GM18867 (cell line): Measurements from ENCODE around the gene ALX1.
"Not testable (repeated sequence)": the region's sequence is repeated elsewhere in the genome, so short reads cannot be mapped to it uniquely, and the experiment has no call there.

ENCODE experiments used
- ATAC-seq: cut with Tn5 transposase; IDR thresholded peaks from one replicate; pipeline ENCODE4 v1.9.1; 2021; ENCODE audit warnings: mild to moderate bottlenecking, moderate library complexity; ENCODE audit not compliant: unreplicated experiment

ALX1 gene

GRCh38 chr12:85299053-85299452, 19.0 kb downstream of the ALX1 start:
- ATAC-seq: no peak

- peak; percentile 78 for ATAC-seq
Observed at GRCh38 chr12:85301051-85301450, 21.0 kb downstream of the ALX1 start.

DNA sequence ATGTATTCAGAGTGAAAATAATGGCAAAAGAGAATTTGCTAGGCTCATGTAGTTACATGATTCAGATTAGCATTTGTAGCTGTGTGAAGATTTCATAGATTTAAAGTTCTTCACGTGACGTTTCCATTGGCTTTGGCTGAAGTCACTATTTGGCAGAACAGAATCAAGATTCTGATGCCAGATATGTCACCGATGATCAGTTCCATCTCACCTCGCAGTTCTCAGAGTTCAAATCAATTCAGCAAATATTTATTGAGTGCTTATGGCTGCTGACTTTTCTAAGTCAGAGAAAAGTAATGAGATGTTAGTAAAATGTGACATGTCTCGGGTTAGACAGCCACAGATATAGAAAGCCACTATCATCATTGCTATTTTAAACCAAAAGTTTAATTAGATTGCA, 28.4 kb downstream of the ALX1 start:
- ATAC-seq: no peak

DNA sequence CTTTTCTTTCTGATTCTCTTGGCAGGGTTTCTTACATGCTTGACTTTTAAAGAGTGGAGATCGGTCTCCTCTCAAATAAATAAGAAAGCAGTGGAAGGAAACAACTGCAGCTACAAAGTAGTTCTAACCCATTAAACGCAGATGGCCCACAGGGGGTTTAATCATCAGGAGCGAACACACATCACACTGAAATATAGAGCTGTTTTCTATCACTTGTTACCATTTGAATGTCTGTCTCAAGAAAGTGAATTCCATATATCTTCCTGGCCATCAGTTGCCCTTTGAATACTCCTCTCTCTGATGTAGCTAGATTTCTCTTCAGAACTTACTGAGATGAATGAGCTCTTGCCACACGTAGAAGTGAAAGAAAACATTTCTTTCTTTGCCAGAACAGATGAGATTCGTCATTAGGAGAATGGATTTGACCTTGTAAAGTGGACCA, 29.1 kb downstream of the ALX1 start:
- ATAC-seq: no peak

DNA sequence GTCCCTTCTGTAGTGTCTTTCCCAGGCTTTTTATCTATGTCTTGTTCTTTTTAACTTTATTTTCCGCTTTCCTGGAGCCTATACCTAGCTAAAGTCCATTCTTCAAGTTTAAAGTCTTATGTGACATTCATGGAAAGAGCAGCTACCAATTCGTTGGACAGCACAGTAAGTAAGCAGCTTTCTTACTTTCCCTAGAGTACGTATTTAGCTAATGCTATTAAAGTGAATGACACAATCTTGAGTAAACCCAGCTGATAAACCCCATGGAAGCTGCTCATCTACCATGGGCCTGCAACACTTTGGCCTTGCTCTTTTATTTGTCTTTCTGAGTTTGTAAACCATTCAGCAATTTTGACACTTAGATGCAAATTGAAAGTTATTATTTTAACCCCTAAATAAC, 30.0 kb downstream of the ALX1 start:
- no peak for ATAC-seq

DNA sequence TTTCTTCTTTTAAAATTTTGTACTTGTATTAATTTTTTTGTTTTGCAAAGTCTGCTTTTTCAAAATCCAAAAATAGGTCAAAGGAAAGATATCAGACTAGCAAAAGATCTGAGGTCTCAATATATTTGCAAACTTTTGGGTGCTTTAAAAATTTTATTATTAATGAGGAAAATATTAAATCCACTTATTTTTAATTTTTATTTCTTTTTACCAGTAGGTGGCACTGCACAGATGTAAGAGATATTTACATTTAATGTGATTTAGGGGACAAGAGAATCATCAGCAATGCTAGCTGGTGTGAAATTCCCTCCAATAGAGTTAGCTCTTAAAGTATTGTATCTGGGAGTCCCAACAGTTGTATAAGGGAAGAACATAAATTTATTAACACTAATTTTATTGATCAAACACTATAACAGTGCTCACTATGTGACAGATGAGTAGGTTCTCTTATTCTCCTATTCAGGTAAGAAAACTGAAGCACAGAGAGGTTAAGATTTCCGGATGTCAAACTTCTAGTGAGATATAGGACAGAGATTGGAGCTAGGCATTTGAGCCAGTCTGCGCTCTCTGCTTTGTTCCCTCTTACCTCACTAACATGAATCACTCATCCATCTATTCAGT, 30.5 kb downstream of the ALX1 start:
- no peak for ATAC-seq

- ATAC-seq: not testable (repeated sequence)
Observed at GRCh38 chr12:85317866-85318636, 38.0 kb downstream of the ALX1 start.

DNA sequence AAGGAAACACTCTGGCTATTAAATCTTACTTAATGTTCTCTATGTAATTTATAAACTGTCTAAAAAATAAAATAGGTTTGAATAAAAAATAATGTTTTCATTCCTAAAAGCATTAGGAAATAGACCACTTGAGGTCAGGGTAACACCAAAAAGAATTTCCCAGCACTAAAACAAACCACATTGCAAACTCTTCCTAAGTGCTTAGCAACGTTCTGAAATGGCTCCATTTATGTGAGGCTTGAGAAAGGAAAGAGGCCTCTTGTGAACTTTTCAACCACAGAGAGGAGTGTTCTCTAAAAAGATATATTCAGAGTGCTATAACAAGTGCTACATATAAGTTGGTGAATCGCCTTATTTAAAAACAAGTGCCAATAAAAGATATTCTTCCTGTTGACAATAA, 42.7 kb downstream of the ALX1 start:
- no peak for ATAC-seq

DNA sequence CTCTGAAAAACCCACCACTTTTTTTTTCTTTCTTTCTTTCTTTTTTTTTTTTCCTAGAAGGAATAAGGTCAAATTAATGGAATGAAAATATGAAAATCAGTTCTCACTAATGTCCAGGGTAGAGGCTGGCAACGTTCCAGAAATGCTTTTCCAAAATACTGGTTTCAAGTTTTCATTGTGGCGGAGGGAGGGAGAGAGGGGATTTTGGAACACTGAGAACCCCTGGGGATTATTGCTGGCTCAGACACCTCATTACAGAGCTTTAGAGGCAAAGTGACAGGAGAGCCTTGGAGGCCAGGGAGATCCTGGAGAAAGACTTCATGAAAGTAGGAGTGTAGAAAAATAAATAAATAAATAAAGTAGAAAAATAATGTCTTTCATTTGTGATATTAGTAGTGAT, 45.4 kb downstream of the ALX1 start:
- ATAC-seq: no peak

GRCh38 chr12:85329913-85330312, 49.9 kb downstream of the ALX1 start:
- no peak for ATAC-seq

DNA sequence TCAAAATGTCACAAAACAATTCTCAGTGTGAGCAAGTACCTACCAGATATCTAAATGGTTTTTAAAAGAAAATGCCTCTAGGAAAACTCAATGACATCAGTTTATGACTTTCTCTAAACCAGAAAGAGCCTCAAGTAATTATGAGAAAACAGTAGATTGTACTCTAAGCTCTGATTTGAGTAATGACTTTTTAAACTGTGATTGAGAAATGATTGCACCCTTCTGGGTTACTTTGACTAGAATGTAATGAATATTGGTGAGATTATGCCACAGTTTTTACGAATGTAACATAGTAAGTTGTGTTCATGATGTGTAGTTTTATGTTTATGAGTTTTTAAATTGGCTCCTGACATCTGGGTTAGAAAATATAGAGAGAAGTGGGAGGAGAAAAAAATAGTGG, 68.8 kb downstream of the ALX1 start:
- no peak for ATAC-seq

DNA sequence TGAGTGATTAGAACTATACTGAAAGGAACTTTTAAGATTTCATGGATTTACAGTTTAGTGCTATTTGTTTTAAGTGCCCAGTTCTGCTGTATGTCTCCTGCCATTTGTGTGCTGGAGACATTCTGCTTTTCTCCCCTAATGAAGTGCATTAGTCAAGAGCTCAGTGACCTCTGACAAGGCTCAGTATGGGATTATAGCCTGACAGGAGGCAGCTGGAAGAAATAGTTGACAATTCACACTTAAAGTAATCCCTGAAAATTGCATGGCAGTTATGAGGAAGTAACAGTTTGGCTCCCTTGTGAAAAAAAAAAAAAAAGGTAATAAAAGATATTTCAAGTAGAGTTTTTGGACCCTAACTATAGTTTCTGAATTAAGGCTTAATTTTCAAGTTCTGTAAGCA, 70.3 kb downstream of the ALX1 start:
- no peak for ATAC-seq
